IMR-90 (cell line): ENCODE results near the gene CLTRN. TPM values are rescaled to one million over a fixed set of nuclear protein-coding genes. Genes with fewer than 3 reads are reported as not detected.

Experiments used
- ATAC-seq: fragments of 200-7000 bp; cut with Tn5 transposase; 2 replicates; pipeline ENCODE4 v1.9.1; 2020; ENCODE audit warnings: low read depth, mild to moderate bottlenecking, moderate library complexity
- BruUV-seq: library from RNA; stranded (reverse); fragments of 400-500 nt; replicated peaks from 2 replicates; lab custom pipeline; 2021; lab: Mats Ljungman, UMichigan
- CTCF ChIA-PET: fragments of 300-600 bp; formaldehyde crosslinking; extraction: SDS; loops from one replicate; lab custom pipeline; 2021; ENCODE audit warnings: antibody characterized with exemption; lab: Yijun Ruan, JAX
- POLR2A ChIA-PET: fragments of 300-600 bp; sonication (Branson Sonifier 250); formaldehyde crosslinking; loops from one replicate; lab custom pipeline; 2022; ENCODE audit warnings: antibody characterized with exemption; ENCODE audit not compliant: unreplicated experiment; lab: Charles Lee
- DNase-seq: peaks from one replicate; pipeline ENCODE4 v3.0.0; 2013
- H2AFZ ChIP-seq: replicated peaks from 2 replicates; pipeline ENCODE3; 2013; ENCODE audit warnings: low read length, mild to moderate bottlenecking; ENCODE audit not compliant: poor library complexity
- H2AK5ac ChIP-seq: 2 replicates; pipeline ENCODE4 v1.6.1; 2013; ENCODE audit warnings: low read depth, low read length, inconsistent platforms
- H2AK9ac ChIP-seq: replicated peaks from 2 replicates; pipeline ENCODE3; 2013; ENCODE audit warnings: mild to moderate bottlenecking, low read depth, low read length, moderate library complexity; ENCODE audit not compliant: poor library complexity
- H2BK120ac ChIP-seq: 2 replicates; pipeline ENCODE4 v1.6.1; 2013; ENCODE audit warnings: low read depth, low read length, inconsistent platforms
- H2BK15ac ChIP-seq: 3 replicates; pipeline ENCODE4 v1.6.1; 2013; ENCODE audit warnings: low read depth, low read length, inconsistent platforms
- H2BK20ac ChIP-seq: 2 replicates; pipeline ENCODE4 v1.6.1; 2013; ENCODE audit warnings: low read depth, mild to moderate bottlenecking, inconsistent platforms, low read length, moderate library complexity
- H2BK5ac ChIP-seq: 2 replicates; pipeline ENCODE4 v1.6.1; 2013; ENCODE audit warnings: mild to moderate bottlenecking, low read depth, low read length, inconsistent platforms; ENCODE audit not compliant: poor library complexity, severe bottlenecking
- H3K14ac ChIP-seq: replicated peaks from 2 replicates; pipeline ENCODE4 v1.6.1; 2013; ENCODE audit warnings: low read depth, low read length, inconsistent platforms
- H3K18ac ChIP-seq: 2 replicates; pipeline ENCODE4 v1.6.1; 2013; ENCODE audit warnings: low read depth, low read length, control low read depth
- H3K23ac ChIP-seq: 2 replicates; pipeline ENCODE4 v1.6.1; 2013; ENCODE audit warnings: low read depth, low read length, inconsistent platforms
- H3K27ac ChIP-seq: 2 replicates; pipeline ENCODE4 v1.5.1; 2013; ENCODE audit warnings: mild to moderate bottlenecking, control low read depth, low read length; ENCODE audit not compliant: insufficient read depth
- H3K27me3 ChIP-seq: 2 replicates; pipeline ENCODE4 v1.6.1; 2013; ENCODE audit warnings: low read length; ENCODE audit not compliant: control insufficient read depth, insufficient read depth
- H3K36me3 ChIP-seq: 2 replicates; pipeline ENCODE4 v1.6.1; 2013; ENCODE audit warnings: low read length, mixed read lengths; ENCODE audit not compliant: control insufficient read depth, insufficient read depth
- H3K4ac ChIP-seq: 2 replicates; pipeline ENCODE4 v1.6.1; 2013; ENCODE audit warnings: low read depth, low read length, inconsistent platforms
- H3K4me1 ChIP-seq: 2 replicates; pipeline ENCODE4 v1.6.1; 2013; ENCODE audit warnings: low read length, mixed read lengths; ENCODE audit not compliant: control insufficient read depth, insufficient read depth
- H3K4me2 ChIP-seq: 2 replicates; pipeline ENCODE4 v1.6.1; 2013; ENCODE audit warnings: low read depth, mild to moderate bottlenecking, control low read depth, low read length, moderate library complexity
- H3K4me3 ChIP-seq: 2 replicates; pipeline ENCODE4 v1.5.1; 2013; ENCODE audit warnings: low read depth, mild to moderate bottlenecking, control low read depth, low read length, moderate library complexity; ENCODE audit not compliant: insufficient read depth
- H3K56ac ChIP-seq: 2 replicates; pipeline ENCODE4 v1.6.1; 2013; ENCODE audit warnings: low read length, inconsistent platforms; ENCODE audit not compliant: insufficient read depth; ENCODE audit errors: extremely low read depth
- H3K79me1 ChIP-seq, 2 experiments: 2 replicates each; pipeline ENCODE4 v1.6.1; 2013; ENCODE audit warnings: low read length in 2 of 2, inconsistent platforms in 1 of 2, low read depth in 1 of 2
- H3K9ac ChIP-seq: 2 replicates; pipeline ENCODE4 v1.6.1; 2013; ENCODE audit warnings: low read depth, low read length, control low read depth
- H3K9me1 ChIP-seq: 2 replicates; pipeline ENCODE4 v1.6.1; 2013; ENCODE audit warnings: low read length, inconsistent platforms; ENCODE audit not compliant: insufficient read depth
- H3K9me3 ChIP-seq: 2 replicates; pipeline ENCODE4 v1.6.1; 2013; ENCODE audit warnings: low read length; ENCODE audit not compliant: control insufficient read depth, insufficient read depth
- H4K20me1 ChIP-seq: 2 replicates; pipeline ENCODE4 v1.6.1; 2013; ENCODE audit warnings: low read length, inconsistent platforms; ENCODE audit not compliant: insufficient read depth
- H4K5ac ChIP-seq: 2 replicates; pipeline ENCODE4 v1.6.1; 2013; ENCODE audit warnings: mild to moderate bottlenecking, low read depth, low read length, control low read depth
- H4K8ac ChIP-seq, 2 experiments: 2 replicates each; pipeline ENCODE4 v1.6.1; 2013; ENCODE audit warnings: low read depth in 2 of 2, low read length in 2 of 2, control low read depth in 1 of 2, inconsistent platforms in 1 of 2
- H4K91ac ChIP-seq: 2 replicates; pipeline ENCODE4 v1.6.1; 2013; ENCODE audit warnings: low read depth, low read length, inconsistent platforms; ENCODE audit not compliant: insufficient read depth
- BHLHE40 ChIP-seq: fragments of 150-350 bp; IDR thresholded peaks from 2 replicates; pipeline ENCODE4 v1.6.1; 2016; ENCODE audit warnings: mild to moderate bottlenecking, low read depth, low read length
- CEBPB ChIP-seq: IDR thresholded peaks from 2 replicates; pipeline ENCODE4 v1.6.1; 2012; ENCODE audit warnings: low read depth, low read length, improper control_type of control experiment
- CHD1 ChIP-seq: IDR thresholded peaks from 2 replicates; pipeline ENCODE4 v1.6.1; 2012; ENCODE audit warnings: low read depth, low read length, improper control_type of control experiment
- ELK1 ChIP-seq: fragments of 150-350 bp; IDR thresholded peaks from 2 replicates; pipeline ENCODE4 v1.6.1; 2016; ENCODE audit warnings: low read depth, mild to moderate bottlenecking, low read length, moderate library complexity, borderline replicate concordance
- FOS ChIP-seq: fragments of 150-350 bp; IDR thresholded peaks from 2 replicates; pipeline ENCODE4 v1.6.1; 2016; ENCODE audit warnings: low read depth, low read length
- MAFK ChIP-seq: IDR thresholded peaks from 2 replicates; pipeline ENCODE4 v1.6.1; 2012; ENCODE audit warnings: low read depth, low read length, improper control_type of control experiment
- MAZ ChIP-seq: IDR thresholded peaks from 2 replicates; pipeline ENCODE4 v1.6.1; 2012; ENCODE audit warnings: low read depth, mild to moderate bottlenecking, low read length, improper control_type of control experiment, moderate library complexity, borderline replicate concordance
- NFE2L2 ChIP-seq: fragments of 150-350 bp; IDR thresholded peaks from 2 replicates; pipeline ENCODE4 v1.6.1; 2016; ENCODE audit warnings: low read depth, mild to moderate bottlenecking, low read length
- POLR2A ChIP-seq: IDR thresholded peaks from 2 replicates; pipeline ENCODE4 v1.6.1; 2012; ENCODE audit warnings: mild to moderate bottlenecking, low read depth, low read length
- RAD21 ChIP-seq: IDR thresholded peaks from 2 replicates; pipeline ENCODE4 v1.6.1; 2012; ENCODE audit warnings: low read length, improper control_type of control experiment
- RCOR1 ChIP-seq: IDR thresholded peaks from 2 replicates; pipeline ENCODE4 v1.6.1; 2012; ENCODE audit warnings: mild to moderate bottlenecking, low read length, improper control_type of control experiment; ENCODE audit not compliant: insufficient replicate concordance
- RFX5 ChIP-seq: IDR thresholded peaks from 2 replicates; pipeline ENCODE4 v1.8.0; 2012; ENCODE audit warnings: low read depth, mild to moderate bottlenecking, low read length, moderate library complexity
- SMC3 ChIP-seq: fragments of 150-350 bp; IDR thresholded peaks from 2 replicates; pipeline ENCODE4 v1.6.1; 2016; ENCODE audit warnings: low read depth, mild to moderate bottlenecking, antibody characterized with exemption, low read length, moderate library complexity
- USF2 ChIP-seq: fragments of 150-350 bp; IDR thresholded peaks from 2 replicates; pipeline ENCODE4 v1.6.1; 2017; ENCODE audit warnings: mild to moderate bottlenecking, antibody characterized with exemption, low read length, low read depth
- WGBS, 2 experiments: methylation state at CpG; one replicate each; pipeline versions ENCODE4 v1.1.5 to v1.1.7; 2013; ENCODE audit warnings: missing lambda C conversion rate in 2 of 2; ENCODE audit not compliant: insufficient read length in 1 of 2; ENCODE audit errors: extremely low coverage in 2 of 2; 5-methylcytosine and 5-hydroxymethylcytosine counted together
- dilution Hi-C: fragments of 300-500 bp; cut with HindIII; formaldehyde crosslinking; loops from one replicate; pipeline ENCODE4 v1.14.3; 2018; ENCODE audit warnings: low sequenced_read_pairs; ENCODE audit not compliant: unreplicated experiment
- in situ Hi-C: fragments of 300-500 bp; cut with MboI; formaldehyde crosslinking; loops from 3 replicates; pipeline ENCODE4 v1.14.3; 2019; ENCODE audit warnings: low sequenced_read_pairs, inconsistent platforms, mixed read lengths
- intact Hi-C: fragments of 100-400 bp; cut with micrococcal nuclease; formaldehyde crosslinking; loops from 2 replicates; pipeline ENCODE4 v1.10.0; 2022
- polyA plus RNA-seq, 3 experiments: library from polyadenylated mRNA; depleted of rRNA; stranded (reverse); fragments of >200 nt; gene quantifications; 2 replicates each; pipeline ENCODE4 v1.2.3, GENCODE V29; 2012; ENCODE audit warnings: low replicate concordance in 1 of 3
- total RNA-seq: library from RNA; depleted of rRNA; stranded (reverse); fragments of >200 nt; gene quantifications from 2 replicates; pipeline ENCODE4 v1.2.3, GENCODE V29; 2012
- TF ChIP-seq, protein P1 (sequence below): conservative IDR thresholded peaks from 2 replicates; pipeline ENCODE4 v1.5.1; 2012; ENCODE audit warnings: mild to moderate bottlenecking, low read depth, low read length, improper control_type of control experiment

Gene CLTRN
- total and polyA plus RNA-seq, 2 of the 4 experiments (the other 2 are of a cell fraction) = under 0.01 to 0.17 TPM

DNA sequence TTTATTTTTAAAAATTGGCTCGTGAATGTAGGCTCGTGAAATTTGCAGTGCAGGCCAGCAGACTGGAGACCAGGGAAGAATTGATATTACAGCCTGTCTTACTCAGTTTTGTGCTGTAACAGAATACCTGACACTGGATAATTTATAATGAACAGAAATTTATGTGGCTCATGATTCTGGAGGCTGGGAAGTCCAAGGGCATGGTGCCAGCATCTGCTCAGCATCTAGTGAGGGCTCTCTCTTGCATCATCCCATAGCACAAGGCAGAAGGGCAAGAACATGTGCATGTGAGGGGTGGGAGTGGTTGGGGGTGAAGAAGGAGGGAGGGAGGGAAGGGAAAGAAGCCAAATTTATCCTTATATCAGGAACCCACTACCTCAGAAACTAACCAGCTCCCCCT lies 13.7 kb upstream of the CLTRN start:
- H3K23ac ChIP-seq = no peak overlapping the region
- H4K91ac ChIP-seq = no peak overlapping the region
- dilution Hi-C loops (no loop called here), intact Hi-C loops (loop anchor here (10.0 kb wide), 3 partner anchors 176 to 334 kb away; partner anchors contain the start of genes AP1S2 and PIR), in situ Hi-C loops (no loop called here)
- DNase-seq (no peak), ATAC-seq (no peak)
- H3K56ac ChIP-seq = no peak overlapping the region
- H4K5ac ChIP-seq = no peak overlapping the region
- no peak overlapping the region for H3K14ac ChIP-seq
- H2BK120ac ChIP-seq = no peak overlapping the region
- ChIA-PET CTCF (no interaction called here), POLR2A (no interaction called here)
- peaks cover 8% of the 10 kb centered on the region for H3K36me3 ChIP-seq
- H3K9me1 ChIP-seq = peaks cover 17% of the 10 kb centered on the region
- no peak overlapping the region for H2BK15ac ChIP-seq
- H2BK5ac ChIP-seq = no peak overlapping the region
- H2BK20ac ChIP-seq = no peak overlapping the region
- peaks cover 20 to 68% of the 10 kb centered on the region in 2 experiments for H3K79me1 ChIP-seq
- no peak overlapping the region for H3K27ac ChIP-seq
- H2AK9ac ChIP-seq = no peak overlapping the region
- no peak overlapping the region for H3K9ac ChIP-seq
- H3K4me3 ChIP-seq = no peak overlapping the region
- no peak overlapping the region for H2AFZ ChIP-seq
- H3K4ac ChIP-seq = no peak overlapping the region
- TF ChIP-seq POLR2A = no peak
- TF ChIP-seq RCOR1 = no peak
- no peak for TF ChIP-seq ELK1
- TF ChIP-seq CHD1 = no peak
- TF ChIP-seq BHLHE40 = no peak
- no peak for TF ChIP-seq FOS
- TF ChIP-seq USF2 = no peak
- no peak for TF ChIP-seq NFE2L2
- no peak for TF ChIP-seq MAZ
- no peak for TF ChIP-seq MAFK
- no peak for TF ChIP-seq RAD21
- TF ChIP-seq RFX5 = no peak
- no peak for TF ChIP-seq CEBPB
- TF ChIP-seq, protein P1, sequence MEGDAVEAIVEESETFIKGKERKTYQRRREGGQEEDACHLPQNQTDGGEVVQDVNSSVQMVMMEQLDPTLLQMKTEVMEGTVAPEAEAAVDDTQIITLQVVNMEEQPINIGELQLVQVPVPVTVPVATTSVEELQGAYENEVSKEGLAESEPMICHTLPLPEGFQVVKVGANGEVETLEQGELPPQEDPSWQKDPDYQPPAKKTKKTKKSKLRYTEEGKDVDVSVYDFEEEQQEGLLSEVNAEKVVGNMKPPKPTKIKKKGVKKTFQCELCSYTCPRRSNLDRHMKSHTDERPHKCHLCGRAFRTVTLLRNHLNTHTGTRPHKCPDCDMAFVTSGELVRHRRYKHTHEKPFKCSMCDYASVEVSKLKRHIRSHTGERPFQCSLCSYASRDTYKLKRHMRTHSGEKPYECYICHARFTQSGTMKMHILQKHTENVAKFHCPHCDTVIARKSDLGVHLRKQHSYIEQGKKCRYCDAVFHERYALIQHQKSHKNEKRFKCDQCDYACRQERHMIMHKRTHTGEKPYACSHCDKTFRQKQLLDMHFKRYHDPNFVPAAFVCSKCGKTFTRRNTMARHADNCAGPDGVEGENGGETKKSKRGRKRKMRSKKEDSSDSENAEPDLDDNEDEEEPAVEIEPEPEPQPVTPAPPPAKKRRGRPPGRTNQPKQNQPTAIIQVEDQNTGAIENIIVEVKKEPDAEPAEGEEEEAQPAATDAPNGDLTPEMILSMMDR = no peak
- no peak for TF ChIP-seq SMC3
- H2AK5ac ChIP-seq = no peak overlapping the region
- no TSS peak for BruUV-seq
- no peaks in the 10 kb centered on the region for H3K27me3 ChIP-seq
- no peak overlapping the region for H3K4me2 ChIP-seq
- H4K20me1 ChIP-seq = peaks cover 38% of the 10 kb centered on the region; the same call in 1 of the 2 replicates
- H4K8ac ChIP-seq = no peak overlapping the region
- H3K9me3 ChIP-seq = no peaks in the 10 kb centered on the region
- 100% methylated on average over 2 of the region's 2 CpGs; no CpG with 5 or more reads in 1 of the 2 experiments for WGBS, 2 experiments
- H3K18ac ChIP-seq = no peak overlapping the region
- H3K4me1 ChIP-seq = peaks cover 5% of the 10 kb centered on the region; the same call in 1 of the 2 replicates
